Fibroblast of mammary gland (primary cell): ENCODE data around the gene FNTB.

Experiments
- DNase-seq: peaks from one replicate; pipeline ENCODE4 v3.0.0-alpha.2; 2010; ENCODE audit warnings: low read depth
- H3K4me3 ChIP-seq: 2 replicates; pipeline ENCODE4 v1.5.1; 2011; ENCODE audit warnings: low read depth, mild to moderate bottlenecking, low read length, moderate library complexity; ENCODE audit not compliant: control insufficient read depth
- CTCF ChIP-seq: conservative IDR thresholded peaks from 2 replicates; pipeline ENCODE4 v1.5.1; 2011; ENCODE audit warnings: low read depth, low read length, inconsistent platforms; ENCODE audit not compliant: control insufficient read depth, insufficient read depth

The FNTB gene

GRCh38 chr14:65041434-65041915, 54.8 kb downstream of the FNTB start:
- no peak overlapping the region for H3K4me3 ChIP-seq
- no peak for DNase-seq
- no peak for TF ChIP-seq CTCF

GRCh38 chr14:65042296-65042695, 55.6 kb downstream of the FNTB start:
- TF ChIP-seq CTCF: no peak
- H3K4me3 ChIP-seq: no peak overlapping the region
- DNase-seq: no peak

- H3K4me3 ChIP-seq: no peak overlapping the region
- no peak for DNase-seq
- no peak for TF ChIP-seq CTCF
Measured at GRCh38 chr14:65042731-65043372, 56.2 kb downstream of the FNTB start.

- H3K4me3 ChIP-seq: no peak overlapping the region
- DNase-seq: no peak
- TF ChIP-seq CTCF: no peak
Measured at GRCh38 chr14:65043893-65044595, 57.3 kb downstream of the FNTB start.

GRCh38 chr14:65044596-65044959, 57.9 kb downstream of the FNTB start:
- TF ChIP-seq CTCF: no peak
- DNase-seq: no peak
- H3K4me3 ChIP-seq: no peak overlapping the region

- DNase-seq: no peak
- no peak for TF ChIP-seq CTCF
- H3K4me3 ChIP-seq: no peak overlapping the region
Measured at GRCh38 chr14:65045006-65045405, 58.3 kb downstream of the FNTB start.
